Colonic mucosa (tissue), 4 donors: ENCODE results near the gene LHPP. TPM values are rescaled to one million over a fixed set of nuclear protein-coding genes. Genes with fewer than 3 reads are reported as not detected.

ENCODE experiments used
- DNase-seq: peaks from one replicate; pipeline ENCODE4 v3.0.0-alpha.2; 2020
- H3K27ac ChIP-seq: fragments of 200-600 bp; one replicate; pipeline ENCODE4 v1.8.0; 2021
- H3K27me3 ChIP-seq: fragments of 200-600 bp; one replicate; pipeline ENCODE4 v1.8.0; 2021
- H3K36me3 ChIP-seq: fragments of 200-600 bp; one replicate; pipeline ENCODE4 v1.8.0; 2021
- H3K4me1 ChIP-seq: fragments of 200-600 bp; one replicate; pipeline ENCODE4 v1.8.0; 2021; ENCODE audit warnings: mild to moderate bottlenecking
- H3K4me3 ChIP-seq: fragments of 200-600 bp; one replicate; pipeline ENCODE4 v1.8.0; 2021
- H3K9ac ChIP-seq, 2 donors: one replicate each; pipeline ENCODE4 v1.7.0; 2013; ENCODE audit warnings: control low read depth in 2 of 2, low read depth in 2 of 2, low read length in 2 of 2
- H3K9me3 ChIP-seq: fragments of 200-600 bp; one replicate; pipeline ENCODE4 v1.8.0; 2021
- intact Hi-C: fragments of 100-400 bp; cut with DNase I; formaldehyde crosslinking; loops from one replicate; pipeline ENCODE4 v1.14.1; 2022
- total RNA-seq, 2 donors: library from RNA; stranded (reverse); fragmentation: NEBNext Ultra II Directional in 1 of 2; extraction: Animal tissue kit (Norgen Biotek cat#: 25700) in 1 of 2; gene quantifications; one replicate each; pipeline ENCODE4 v1.2.1, GENCODE V29; 2021
- TF ChIP-seq, protein P1 (sequence below): fragments of 200-600 bp; IDR thresholded peaks from one replicate; pipeline ENCODE4 v1.8.0; 2022; ENCODE audit warnings: antibody characterized with exemption, mild to moderate bottlenecking
- donor health status: healthy.
- donor health status: DM: no; HTN: no; CAD: no.
- donor health status: DM: no; HTN: no; CAD: no.

Gene LHPP
- total RNA-seq, 2 donors from 2014 or later = 12.8 to 24.6 TPM

DNA sequence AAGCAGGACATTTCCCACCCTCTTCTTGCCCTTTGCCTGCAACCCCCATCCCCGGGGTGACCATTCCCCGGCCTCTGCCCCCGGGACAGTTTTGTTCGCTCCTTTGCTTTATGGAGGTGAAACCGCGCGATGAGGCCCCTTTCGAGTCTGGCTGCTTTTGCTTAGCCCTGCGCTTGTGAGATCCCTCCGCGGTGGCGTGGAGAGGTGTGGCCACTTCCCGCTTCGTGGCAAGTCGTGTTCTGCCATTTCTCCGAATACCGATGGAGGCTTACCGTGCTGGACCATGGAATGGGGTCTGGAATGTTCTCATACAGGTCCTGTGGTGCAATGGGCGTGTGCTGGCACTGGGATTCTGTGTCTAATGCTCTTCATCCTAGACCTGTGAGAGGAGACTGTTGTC, 106.7 kb downstream of the LHPP start:
- TF ChIP-seq, protein P1, sequence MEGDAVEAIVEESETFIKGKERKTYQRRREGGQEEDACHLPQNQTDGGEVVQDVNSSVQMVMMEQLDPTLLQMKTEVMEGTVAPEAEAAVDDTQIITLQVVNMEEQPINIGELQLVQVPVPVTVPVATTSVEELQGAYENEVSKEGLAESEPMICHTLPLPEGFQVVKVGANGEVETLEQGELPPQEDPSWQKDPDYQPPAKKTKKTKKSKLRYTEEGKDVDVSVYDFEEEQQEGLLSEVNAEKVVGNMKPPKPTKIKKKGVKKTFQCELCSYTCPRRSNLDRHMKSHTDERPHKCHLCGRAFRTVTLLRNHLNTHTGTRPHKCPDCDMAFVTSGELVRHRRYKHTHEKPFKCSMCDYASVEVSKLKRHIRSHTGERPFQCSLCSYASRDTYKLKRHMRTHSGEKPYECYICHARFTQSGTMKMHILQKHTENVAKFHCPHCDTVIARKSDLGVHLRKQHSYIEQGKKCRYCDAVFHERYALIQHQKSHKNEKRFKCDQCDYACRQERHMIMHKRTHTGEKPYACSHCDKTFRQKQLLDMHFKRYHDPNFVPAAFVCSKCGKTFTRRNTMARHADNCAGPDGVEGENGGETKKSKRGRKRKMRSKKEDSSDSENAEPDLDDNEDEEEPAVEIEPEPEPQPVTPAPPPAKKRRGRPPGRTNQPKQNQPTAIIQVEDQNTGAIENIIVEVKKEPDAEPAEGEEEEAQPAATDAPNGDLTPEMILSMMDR = no peak
- Histone ChIP-seq H3K27me3 (no peaks in the 10 kb centered on the region), H3K27ac (no peak overlapping the region), H3K4me3 (no peak overlapping the region), H3K9me3 (no peaks in the 10 kb centered on the region), H3K4me1 (no peaks in the 10 kb centered on the region), H3K9ac (no peak overlapping the region), H3K36me3 (no peaks in the 10 kb centered on the region)
- intact Hi-C loops = no loop called here
- no peak for DNase-seq

DNA sequence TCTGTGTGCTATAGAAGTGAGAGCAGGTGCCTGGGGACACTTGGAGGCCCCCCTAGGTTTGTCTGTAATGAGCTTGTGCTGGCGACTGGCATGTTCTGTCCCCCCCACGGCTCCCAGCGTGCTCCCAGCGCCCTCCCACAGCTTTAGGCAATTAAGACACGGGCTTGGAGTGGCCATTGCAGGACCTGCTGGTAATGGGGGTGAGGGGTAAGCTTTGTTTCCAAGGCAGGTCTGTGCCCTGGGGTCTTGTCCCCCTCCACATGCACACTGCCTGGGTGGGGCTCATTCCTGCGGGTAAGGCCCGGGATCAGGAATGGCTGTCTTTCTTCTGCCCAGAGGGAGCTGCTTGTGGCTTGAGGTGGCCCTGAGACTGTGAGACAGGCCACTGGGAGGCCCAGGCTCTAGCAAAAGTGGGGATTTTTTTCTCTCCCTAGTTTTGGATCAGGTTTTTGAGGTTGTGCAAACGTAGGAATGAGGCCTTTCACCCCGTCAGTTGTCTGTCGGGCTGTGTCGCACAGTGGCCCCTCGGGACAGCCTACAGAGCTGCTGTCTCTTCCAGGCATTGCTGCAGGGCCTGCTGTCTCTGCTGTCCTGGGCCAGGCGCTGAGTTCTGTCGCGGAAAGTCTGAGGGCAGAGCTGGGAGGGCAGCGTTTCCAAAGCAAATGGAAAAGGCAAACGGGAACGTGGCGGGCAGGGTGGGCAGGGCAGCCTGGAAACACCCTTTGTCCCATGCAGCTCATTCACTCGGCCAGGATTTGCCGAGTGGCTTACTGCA, 107.4 kb downstream of the LHPP start:
- Histone ChIP-seq H3K4me3 (no peak overlapping the region), H3K27me3 (no peaks in the 10 kb centered on the region), H3K9ac (no peak overlapping the region), H3K27ac (no peak overlapping the region), H3K4me1 (no peaks in the 10 kb centered on the region), H3K36me3 (no peaks in the 10 kb centered on the region), H3K9me3 (no peaks in the 10 kb centered on the region)
- no peak for DNase-seq
- intact Hi-C loops = no loop called here
- TF ChIP-seq, protein P1 = no peak

DNA sequence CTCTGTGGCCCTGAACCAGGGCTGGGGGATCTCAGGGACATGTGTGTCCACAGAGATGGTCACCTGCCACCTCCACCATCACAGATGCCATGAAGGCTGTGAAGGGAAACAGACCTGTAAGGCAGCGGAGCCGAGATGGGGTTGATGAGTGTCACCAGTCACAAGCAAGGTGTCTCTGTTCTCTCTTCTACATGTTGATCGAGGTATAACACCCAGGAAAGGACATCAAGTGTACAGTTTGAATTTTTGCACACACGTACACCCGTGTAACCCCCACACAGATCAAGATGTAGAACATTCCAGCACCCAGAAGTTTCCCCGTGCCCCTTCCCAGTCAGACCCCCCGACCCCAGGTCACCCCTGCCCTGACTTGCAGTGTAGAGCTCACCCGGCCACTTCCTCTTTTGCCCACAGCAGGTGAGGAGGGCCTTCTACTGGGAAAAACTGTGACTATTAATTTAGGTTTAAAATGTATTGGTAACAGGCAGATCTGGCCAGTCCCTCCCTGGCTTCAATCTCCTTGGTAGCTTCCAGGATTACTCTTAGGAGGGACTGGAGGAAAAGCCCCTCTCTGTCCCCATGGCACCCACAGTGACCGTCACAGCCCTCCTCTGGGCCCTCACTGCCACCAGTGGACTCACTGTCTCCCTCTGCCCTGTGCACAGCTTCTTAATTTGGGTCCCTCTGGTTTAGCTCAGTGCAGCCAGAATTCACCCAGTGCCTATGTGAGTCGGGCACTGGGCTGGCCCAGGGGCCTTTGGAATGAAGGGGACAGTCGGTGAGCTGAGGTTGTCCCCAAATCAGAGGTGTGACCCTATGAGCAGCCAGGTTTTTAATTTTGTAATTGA, 108.2 kb downstream of the LHPP start:
- intact Hi-C loops = no loop called here
- H3K9me3 ChIP-seq = no peaks in the 10 kb centered on the region
- H3K36me3 ChIP-seq = no peaks in the 10 kb centered on the region
- H3K4me1 ChIP-seq = no peaks in the 10 kb centered on the region
- no peak for DNase-seq
- TF ChIP-seq, protein P1 = no peak
- H3K9ac ChIP-seq = no peak overlapping the region
- no peak overlapping the region for H3K27ac ChIP-seq
- no peak overlapping the region for H3K4me3 ChIP-seq
- no peaks in the 10 kb centered on the region for H3K27me3 ChIP-seq

DNA sequence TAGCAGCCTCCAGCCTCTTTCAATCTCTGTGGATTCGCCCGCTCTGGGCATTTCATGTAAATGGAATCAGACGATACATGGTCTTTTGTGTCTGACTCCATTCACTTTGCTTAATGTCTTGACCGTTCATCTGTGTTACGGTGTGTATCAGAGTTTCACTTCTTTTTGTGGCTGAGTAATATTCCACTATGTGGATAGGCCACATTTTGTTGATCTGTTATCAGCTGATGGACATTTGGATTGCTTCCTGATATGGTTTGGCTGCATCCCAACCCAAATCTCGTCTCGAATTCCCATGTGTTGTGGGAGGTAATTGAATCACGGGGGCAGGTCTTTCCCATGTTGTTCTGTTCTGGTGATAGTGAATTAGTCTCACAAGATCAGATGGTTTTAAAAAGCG, 109.0 kb downstream of the LHPP start:
- Histone ChIP-seq H3K9ac (no peak overlapping the region), H3K27me3 (no peaks in the 10 kb centered on the region), H3K4me1 (no peaks in the 10 kb centered on the region), H3K4me3 (no peak overlapping the region), H3K36me3 (no peaks in the 10 kb centered on the region), H3K9me3 (no peaks in the 10 kb centered on the region), H3K27ac (no peak overlapping the region)
- TF ChIP-seq, protein P1 = no peak
- intact Hi-C loops = no loop called here
- DNase-seq = no peak

DNA sequence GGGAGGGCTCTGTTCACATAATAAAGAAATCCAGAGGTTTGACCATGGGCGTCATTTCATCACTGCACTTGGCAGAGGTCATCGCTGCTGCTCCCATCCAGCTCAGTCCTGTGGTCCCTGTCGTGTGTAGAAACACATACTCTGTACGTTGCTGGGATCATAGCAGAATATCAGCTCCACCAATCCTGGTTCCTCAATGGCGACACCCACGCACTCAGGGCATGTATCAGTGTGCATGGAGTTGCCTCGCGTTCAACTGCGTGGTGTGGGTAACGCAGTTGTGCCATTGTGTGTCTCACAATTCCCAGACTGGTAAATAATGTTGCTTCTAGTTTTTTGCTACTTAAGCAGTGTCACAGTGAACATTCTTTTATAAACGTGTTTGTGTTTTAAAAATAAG, 111.1 kb downstream of the LHPP start:
- Histone ChIP-seq H3K9me3 (no peaks in the 10 kb centered on the region), H3K9ac (no peak overlapping the region), H3K27me3 (no peaks in the 10 kb centered on the region), H3K4me1 (no peaks in the 10 kb centered on the region), H3K36me3 (no peaks in the 10 kb centered on the region), H3K27ac (no peak overlapping the region), H3K4me3 (no peak overlapping the region)
- intact Hi-C loops = no loop called here
- no peak for DNase-seq
- TF ChIP-seq, protein P1 = no peak
